T-helper 2 cell treated with Interferon-gamma antibody and Interleukin-4, amounts not matched to agents 5 μg/mL and 100 μg/mL, for 36 hours (primary cell): ENCODE results near the gene FOXB2.

Experiments
- DNase-seq: peaks from one replicate; pipeline ENCODE4 v3.0.0; 2021; ENCODE audit warnings: low spot score
- H3K27ac Mint-ChIP-seq: one replicate; pipeline ENCODE4 v1.8.0; 2021; ENCODE audit warnings: mild to moderate bottlenecking, mixed read lengths
- H3K27me3 Mint-ChIP-seq: one replicate; pipeline ENCODE4 v1.8.0; 2021; ENCODE audit warnings: low read depth, mixed read lengths
- H3K36me3 Mint-ChIP-seq: one replicate; pipeline ENCODE4 v1.8.0; 2021; ENCODE audit warnings: low read depth, mixed read lengths
- H3K4me1 Mint-ChIP-seq: one replicate; pipeline ENCODE4 v1.8.0; 2021; ENCODE audit warnings: low read depth, mixed read lengths
- H3K4me3 Mint-ChIP-seq: one replicate; pipeline ENCODE4 v1.8.0; 2022; ENCODE audit warnings: mild to moderate bottlenecking, moderate library complexity, mixed read lengths
- H3K9me3 Mint-ChIP-seq: one replicate; pipeline ENCODE4 v1.8.0; 2021; ENCODE audit warnings: mixed read lengths

FOXB2 gene

GRCh38 chr9:77063645-77064285 is 44.3 kb downstream of the FOXB2 start:
- peaks cover 3% of the 10 kb centered on the region for H3K9me3 Mint-ChIP-seq
- H3K4me3 Mint-ChIP-seq, result no peak overlapping the region
- no peaks in the 10 kb centered on the region for H3K4me1 Mint-ChIP-seq
- no peak overlapping the region for H3K27ac Mint-ChIP-seq
- DNase-seq, result no peak
- H3K27me3 Mint-ChIP-seq, result no peaks in the 10 kb centered on the region
- no peaks in the 10 kb centered on the region for H3K36me3 Mint-ChIP-seq

- H3K4me3 Mint-ChIP-seq, result no peak overlapping the region
- H3K36me3 Mint-ChIP-seq, result no peaks in the 10 kb centered on the region
- no peaks in the 10 kb centered on the region for H3K4me1 Mint-ChIP-seq
- DNase-seq, result no peak
- no peak overlapping the region for H3K27ac Mint-ChIP-seq
- no peaks in the 10 kb centered on the region for H3K27me3 Mint-ChIP-seq
- H3K9me3 Mint-ChIP-seq, result peaks cover 3% of the 10 kb centered on the region
Measured at GRCh38 chr9:77066388-77066787, 46.9 kb downstream of the FOXB2 start.
